Stimulated activated naive CD8-positive, alpha-beta T cell treated with anti-CD3 and anti-CD28 coated beads, Interleukin-15, amount 100 ng/mL, for 72 hours (primary cell): Measurements from ENCODE around the gene WLS.
"Not testable (repeated sequence)": the region's sequence is repeated elsewhere in the genome, so short reads cannot be mapped to it uniquely, and the experiment has no call there.

Experiments
- ATAC-seq: fragments of 150-1000 bp; cut with Tn5 transposase; 2 replicates; pipeline ENCODE4 v1.10.0; 2021; ENCODE audit warnings: mild to moderate bottlenecking, moderate library complexity
- DNase-seq, 2 donors: peaks; one replicate each; pipeline ENCODE4 v3.0.0; 2021 to 2022
- H3K27ac Mint-ChIP-seq, 2 donors: one replicate each; pipeline ENCODE4 v1.8.0; 2022; ENCODE audit warnings: mild to moderate bottlenecking in 2 of 2, mixed read lengths in 2 of 2, moderate library complexity in 2 of 2
- H3K27me3 Mint-ChIP-seq: one replicate; pipeline ENCODE4 v1.8.0; 2022; ENCODE audit warnings: mixed read lengths
- H3K4me1 Mint-ChIP-seq: one replicate; pipeline ENCODE4 v1.8.0; 2022; ENCODE audit warnings: mild to moderate bottlenecking, mixed read lengths
- H3K4me3 Mint-ChIP-seq, 2 donors: one replicate each; pipeline ENCODE4 v1.8.0; 2022; ENCODE audit warnings: mild to moderate bottlenecking in 2 of 2, mixed read lengths in 2 of 2, moderate library complexity in 1 of 2
- H3K9me3 Mint-ChIP-seq, 2 donors: one replicate each; pipeline ENCODE4 v1.8.0; 2022; ENCODE audit warnings: mixed read lengths in 2 of 2

WLS gene

DNA sequence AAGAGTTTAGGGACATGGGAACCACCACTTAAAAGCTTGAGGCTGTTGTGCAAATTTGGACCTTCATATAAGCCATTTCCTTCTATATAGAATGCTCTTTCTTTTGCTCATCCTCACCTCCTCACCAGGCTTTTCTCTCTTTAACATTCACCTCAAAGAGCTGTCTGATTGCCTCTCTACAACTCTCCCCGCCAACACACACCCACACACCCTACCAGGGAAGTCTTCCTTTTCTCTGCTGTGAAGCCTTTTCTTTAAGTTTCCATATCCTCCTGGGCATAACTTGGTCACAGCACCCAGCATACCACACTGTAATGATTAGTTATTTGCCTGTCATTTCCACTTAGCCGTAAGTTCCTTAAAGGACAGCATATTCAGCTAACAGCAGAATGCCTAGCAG is 40.6 kb downstream of the WLS start:
- DNase-seq (no peak), ATAC-seq (no peak)
- H3K9me3 Mint-ChIP-seq: no peaks in the 10 kb centered on the region
- no peaks in the 10 kb centered on the region for H3K4me1 Mint-ChIP-seq
- no peak overlapping the region for H3K27ac Mint-ChIP-seq
- no peak overlapping the region for H3K4me3 Mint-ChIP-seq
- H3K27me3 Mint-ChIP-seq: no peaks in the 10 kb centered on the region

DNA sequence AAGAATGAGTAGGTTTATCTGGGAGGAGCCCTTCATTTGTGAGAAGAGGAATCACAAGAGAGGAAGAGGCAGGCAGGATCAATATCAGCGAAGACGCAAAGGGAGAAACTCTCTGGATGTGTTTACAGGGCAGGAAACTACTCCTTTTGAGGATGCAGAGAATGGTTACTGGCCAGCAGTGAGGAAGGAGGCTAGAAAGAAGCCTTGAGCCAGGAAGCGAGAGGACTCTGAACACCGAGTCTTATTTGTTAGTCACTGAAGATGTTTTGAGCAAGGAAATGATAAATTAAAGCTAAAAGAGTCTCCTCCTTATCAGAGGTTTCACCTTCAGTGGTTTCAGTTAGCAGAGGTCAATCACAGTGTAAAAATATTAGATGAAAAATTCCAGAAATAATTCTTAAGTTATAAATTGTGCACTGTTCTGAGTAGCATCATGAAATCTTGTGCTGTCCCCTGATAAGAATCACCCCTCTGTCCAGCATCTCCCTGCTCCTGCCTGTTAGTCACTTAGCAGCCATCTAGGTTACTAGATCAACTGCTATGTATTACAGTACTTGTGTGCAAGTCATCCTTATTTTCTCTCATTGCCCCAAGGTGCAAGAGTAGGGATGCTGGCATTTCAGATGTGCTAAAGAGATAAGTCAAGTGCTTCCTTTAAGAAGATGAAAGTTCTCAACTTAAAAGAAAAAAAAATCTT is 43.5 kb downstream of the WLS start:
- no peaks in the 10 kb centered on the region for H3K4me1 Mint-ChIP-seq
- DNase-seq (no peak), ATAC-seq (no peak)
- H3K4me3 Mint-ChIP-seq: no peak overlapping the region
- H3K27me3 Mint-ChIP-seq: no peaks in the 10 kb centered on the region
- no peaks in the 10 kb centered on the region for H3K9me3 Mint-ChIP-seq
- H3K27ac Mint-ChIP-seq: no peak overlapping the region

DNA sequence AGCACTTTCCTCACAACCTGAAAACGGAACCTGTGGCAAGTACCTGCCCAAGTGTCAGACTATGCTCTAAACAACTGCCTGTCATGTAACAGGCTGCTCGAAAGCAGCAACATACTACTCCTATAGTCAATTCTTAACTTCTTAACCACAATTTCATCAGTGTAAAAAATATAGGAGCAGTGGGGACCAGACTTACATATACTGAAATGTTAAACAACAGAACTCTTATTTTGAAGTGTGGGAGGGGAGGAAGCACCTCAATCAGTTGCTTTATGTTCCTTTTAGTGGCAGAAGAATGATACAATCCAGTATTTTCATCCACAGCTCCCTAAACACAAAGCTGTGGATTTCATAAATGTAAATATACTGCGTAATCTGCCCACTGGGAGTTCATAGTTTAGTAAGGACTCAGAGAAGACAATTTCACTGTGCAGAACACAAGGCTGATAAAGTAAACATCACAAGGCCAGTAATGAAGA is 44.2 kb downstream of the WLS start:
- Mint-ChIP-seq H3K27me3 (no peaks in the 10 kb centered on the region), H3K4me3 (no peak overlapping the region), H3K4me1 (no peaks in the 10 kb centered on the region), H3K9me3 (no peaks in the 10 kb centered on the region), H3K27ac (no peak overlapping the region)
- DNase-seq: no peak
- no peak for ATAC-seq

DNA sequence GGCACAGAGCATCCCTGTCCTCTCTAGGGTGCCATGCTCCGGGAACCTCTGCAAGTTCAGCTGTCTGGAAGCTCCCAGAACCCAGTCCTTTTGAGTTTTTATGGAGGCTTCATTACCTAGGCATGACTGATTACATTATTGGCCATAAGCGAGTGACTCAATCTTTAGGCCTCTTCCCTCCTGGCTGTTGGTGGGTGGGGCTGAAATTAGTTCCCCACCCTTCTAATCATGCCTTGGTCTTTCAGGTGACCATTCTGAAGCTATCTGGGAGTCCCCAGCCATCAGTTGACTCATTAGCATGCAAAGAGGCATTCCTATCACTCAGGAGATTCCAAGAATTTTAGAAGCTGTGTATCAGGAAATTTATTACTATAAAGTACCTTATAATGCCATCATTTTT is 46.6 kb downstream of the WLS start:
- ATAC-seq (no peak), DNase-seq (no peak)
- no peak overlapping the region for H3K4me3 Mint-ChIP-seq
- H3K27ac Mint-ChIP-seq: no peak overlapping the region
- H3K9me3 Mint-ChIP-seq: no peaks in the 10 kb centered on the region
- no peaks in the 10 kb centered on the region for H3K4me1 Mint-ChIP-seq
- no peaks in the 10 kb centered on the region for H3K27me3 Mint-ChIP-seq

DNA sequence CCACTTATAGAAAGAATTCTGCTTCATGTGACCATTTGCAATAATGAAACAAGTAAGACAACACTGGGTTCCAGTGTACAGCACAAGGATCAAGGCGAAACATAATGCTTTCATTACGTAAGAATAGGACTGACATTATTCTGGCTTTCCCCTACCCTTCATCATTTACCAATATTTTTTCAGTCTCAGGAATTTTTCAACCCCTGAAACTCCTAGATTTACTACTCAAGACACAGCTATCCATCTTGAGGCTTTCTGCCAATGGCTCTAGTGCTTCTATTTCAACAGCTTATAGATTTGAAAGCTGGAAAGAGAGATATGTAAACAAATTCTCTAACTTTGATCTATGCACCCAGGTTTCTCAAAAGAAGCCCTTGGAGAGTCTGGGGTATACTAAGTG is 48.4 kb downstream of the WLS start:
- Mint-ChIP-seq H3K4me3 (no peak overlapping the region), H3K9me3 (no peaks in the 10 kb centered on the region), H3K4me1 (peaks cover 5% of the 10 kb centered on the region), H3K27me3 (no peaks in the 10 kb centered on the region), H3K27ac (no peak overlapping the region)
- DNase-seq: no peak
- no peak for ATAC-seq

DNA sequence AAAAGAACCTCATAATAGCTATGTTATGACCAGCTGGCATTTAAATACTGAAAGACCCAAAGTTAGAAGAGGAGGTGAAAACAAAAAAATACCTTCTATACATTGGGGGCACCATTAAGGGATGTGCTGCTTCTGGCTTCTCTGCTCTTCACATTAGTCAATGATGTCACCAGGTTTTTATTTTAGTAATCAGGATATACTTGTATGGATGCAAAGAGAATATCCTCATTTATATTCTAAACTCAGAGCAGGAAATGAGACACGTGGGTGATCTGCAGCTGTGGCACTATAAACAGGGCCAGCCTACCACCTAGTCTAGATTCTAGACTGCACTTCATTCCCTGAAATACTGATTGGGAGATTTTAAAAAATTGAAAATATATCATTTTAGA is 51.2 kb downstream of the WLS start:
- H3K27me3 Mint-ChIP-seq: no peaks in the 10 kb centered on the region
- ATAC-seq (no peak), DNase-seq (no peak)
- peaks cover 8% of the 10 kb centered on the region for H3K4me1 Mint-ChIP-seq
- no peak overlapping the region for H3K4me3 Mint-ChIP-seq
- no peak overlapping the region for H3K27ac Mint-ChIP-seq
- H3K9me3 Mint-ChIP-seq: no peaks in the 10 kb centered on the region

DNA sequence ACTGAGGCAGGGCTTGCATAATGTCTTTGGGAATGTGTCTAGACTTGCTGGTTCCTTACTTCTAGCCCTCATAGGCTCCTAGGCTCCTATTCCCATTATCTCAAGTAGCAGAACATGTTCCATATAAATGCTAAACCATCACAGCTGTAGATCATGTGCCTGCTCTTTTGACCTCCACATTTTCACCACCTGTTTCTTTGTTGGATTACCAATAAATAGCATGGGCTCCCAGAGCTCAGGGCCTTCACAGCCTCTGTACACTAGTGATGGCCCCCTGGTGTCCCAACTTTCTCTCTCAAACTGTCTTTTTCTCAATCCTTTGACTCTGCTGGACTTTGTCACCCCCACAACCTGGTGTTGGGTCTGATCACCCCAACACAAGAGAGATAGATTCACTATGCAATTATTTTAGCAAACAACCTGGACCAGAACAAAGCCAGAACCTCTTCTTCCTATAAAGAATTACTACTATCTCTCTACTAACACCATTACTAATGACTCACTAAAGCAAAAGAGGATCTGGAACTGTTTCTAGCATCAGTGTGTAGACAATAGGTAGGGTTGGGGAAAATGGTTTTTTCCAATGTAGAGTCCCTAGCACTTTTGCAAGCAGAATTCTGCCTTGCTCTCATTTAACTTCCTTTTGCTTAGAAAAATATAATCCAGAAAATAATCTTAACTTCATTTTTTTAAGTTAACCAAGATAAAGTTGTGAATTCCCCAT is 51.7 kb downstream of the WLS start:
- peaks cover 8% of the 10 kb centered on the region for H3K4me1 Mint-ChIP-seq
- ATAC-seq (no peak), DNase-seq (no peak)
- no peaks in the 10 kb centered on the region for H3K9me3 Mint-ChIP-seq
- H3K27me3 Mint-ChIP-seq: peaks cover 4% of the 10 kb centered on the region
- H3K4me3 Mint-ChIP-seq: no peak overlapping the region
- no peak overlapping the region for H3K27ac Mint-ChIP-seq

DNA sequence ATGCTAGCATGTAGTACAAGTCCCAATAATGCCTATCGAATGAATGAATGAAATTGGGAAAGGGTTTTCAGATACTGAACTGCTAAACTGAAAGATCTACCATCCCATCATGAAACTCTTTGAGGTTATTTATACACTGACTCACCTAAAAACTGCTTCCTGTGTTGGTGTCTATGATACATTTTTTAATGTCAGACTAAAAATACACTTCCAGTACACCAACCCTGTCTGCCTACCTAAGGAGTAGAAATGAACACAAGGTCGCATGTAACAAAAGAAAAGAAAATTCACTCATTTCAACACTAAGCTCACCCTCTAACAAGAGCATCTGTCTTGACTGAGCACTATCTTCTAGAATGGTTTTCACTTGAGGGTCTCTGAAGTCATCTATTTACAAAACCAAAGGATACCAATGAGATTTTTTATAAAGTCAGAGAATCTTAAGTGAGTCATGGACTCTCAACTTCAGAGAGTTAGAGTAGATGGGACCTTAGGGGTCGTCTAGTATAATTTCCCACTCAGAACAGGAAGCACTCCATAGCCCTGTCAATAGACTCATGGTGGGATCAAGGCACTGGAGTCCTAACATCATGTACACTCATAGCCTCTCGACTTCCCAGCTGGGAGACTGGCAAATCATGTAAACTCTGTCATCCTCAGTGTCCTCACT is 53.4 kb downstream of the WLS start:
- Mint-ChIP-seq H3K4me3 (no peak overlapping the region), H3K27ac (no peak overlapping the region), H3K9me3 (no peaks in the 10 kb centered on the region), H3K27me3 (peaks cover 8% of the 10 kb centered on the region), H3K4me1 (peaks cover 8% of the 10 kb centered on the region)
- ATAC-seq (peak; percentile 46), DNase-seq (no peak)

DNA sequence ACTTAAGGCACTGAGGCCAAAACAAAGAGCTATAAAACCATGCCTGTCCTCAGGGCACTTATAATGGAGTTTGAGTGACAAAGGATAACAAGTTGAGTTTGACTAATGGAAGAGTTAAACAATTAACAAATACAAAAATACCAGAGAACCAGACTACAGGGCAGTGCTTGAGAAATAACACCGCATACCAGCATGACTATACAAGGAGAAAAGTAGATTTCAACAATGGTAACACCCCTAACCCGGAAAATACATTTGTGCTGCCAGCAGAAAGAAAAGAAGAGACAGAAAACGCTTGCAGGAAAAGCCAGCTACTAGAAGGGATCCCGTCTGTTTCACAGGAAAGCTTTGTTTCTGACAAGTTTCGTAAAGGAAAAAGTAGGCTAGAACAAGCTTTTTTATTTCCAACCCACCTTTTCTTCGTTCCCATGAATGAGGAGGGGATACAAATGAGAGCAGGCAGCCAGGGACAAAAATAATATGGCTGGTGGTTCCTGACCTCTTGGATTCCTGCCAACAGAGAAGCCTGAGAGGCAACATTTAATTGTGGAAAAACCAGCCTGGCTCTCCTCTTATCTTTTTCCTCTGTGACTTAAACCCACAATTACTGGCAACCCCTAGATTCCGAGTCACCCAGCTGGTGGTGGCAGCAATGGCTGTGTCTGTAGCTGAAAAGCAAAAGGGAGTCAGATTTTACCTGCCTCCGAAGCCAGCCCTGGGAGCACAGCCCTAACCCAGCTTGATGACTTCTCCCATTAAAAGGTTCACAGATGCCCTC is 56.5 kb downstream of the WLS start:
- ATAC-seq (no peak), DNase-seq (no peak)
- H3K9me3 Mint-ChIP-seq: peaks cover 4% of the 10 kb centered on the region in 2 donors
- peaks cover 8% of the 10 kb centered on the region for H3K4me1 Mint-ChIP-seq
- no peak overlapping the region for H3K4me3 Mint-ChIP-seq
- peaks cover 8% of the 10 kb centered on the region for H3K27me3 Mint-ChIP-seq
- no peak overlapping the region for H3K27ac Mint-ChIP-seq

DNA sequence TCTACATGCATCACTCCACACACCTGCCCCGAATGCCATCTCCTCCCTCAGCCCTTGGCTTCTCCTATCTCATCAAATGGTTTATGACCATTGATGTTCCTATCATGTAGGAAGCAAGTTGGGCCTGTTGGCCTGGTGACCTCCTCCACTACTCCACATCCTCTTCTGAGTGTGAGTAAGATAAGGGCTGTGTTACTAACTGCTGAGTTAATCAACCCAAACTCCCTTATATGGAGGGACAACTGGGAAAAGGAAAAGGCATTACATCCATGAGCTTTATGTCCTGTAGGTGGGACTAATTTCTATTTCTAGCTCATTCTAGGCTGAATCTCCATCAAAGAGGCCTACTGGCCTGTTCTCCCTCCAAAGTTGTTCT is 57.6 kb downstream of the WLS start:
- no peak for ATAC-seq
- Mint-ChIP-seq H3K4me3 (no peak overlapping the region), H3K27me3 (peaks cover 8% of the 10 kb centered on the region), H3K4me1 (peaks cover 8% of the 10 kb centered on the region), H3K9me3 (peaks cover 6 to 8% of the 10 kb centered on the region in 2 donors), H3K27ac (peak overlapping the region in 1 of 2 donors; percentile 5)
- no peak for DNase-seq

DNA sequence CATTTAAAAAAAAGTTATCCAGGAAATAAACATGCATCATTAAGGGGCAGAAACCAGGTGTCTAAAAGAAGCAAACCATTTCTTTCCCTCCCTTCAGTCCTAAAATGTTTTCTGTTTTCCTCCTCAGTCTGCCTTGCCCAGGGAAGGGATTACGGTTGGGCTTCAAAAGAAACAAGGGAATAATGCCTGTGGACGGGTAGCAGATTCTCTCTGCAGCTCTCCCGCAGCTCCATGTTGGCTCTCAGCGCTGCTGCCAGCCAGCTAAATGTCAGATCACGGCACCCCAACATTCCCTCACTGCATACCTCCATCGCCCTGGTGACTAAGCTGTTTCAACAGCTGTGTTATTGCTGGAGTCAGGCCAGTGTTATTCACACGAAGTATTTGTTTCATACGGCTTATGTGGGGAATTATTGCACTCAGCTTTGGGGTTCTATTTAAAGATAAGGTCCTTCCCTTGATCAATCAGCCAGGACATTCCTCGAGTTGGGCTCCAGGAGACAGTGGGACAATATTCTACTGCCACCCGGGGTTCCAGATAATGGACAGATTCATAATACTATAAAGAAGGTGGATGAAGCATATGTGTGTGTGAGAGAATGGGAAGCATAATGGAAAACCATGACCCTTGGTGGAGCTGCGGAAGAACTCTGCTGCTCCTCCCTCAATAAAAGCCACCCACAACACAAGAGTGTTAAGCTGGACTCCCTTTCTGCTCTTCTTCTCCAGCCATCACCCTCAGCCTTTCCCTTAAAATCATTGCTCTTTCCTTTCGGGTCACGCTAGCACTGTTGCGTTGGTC is 58.2 kb downstream of the WLS start:
- Mint-ChIP-seq H3K27me3 (peaks cover 8% of the 10 kb centered on the region), H3K9me3 (peaks cover 6 to 8% of the 10 kb centered on the region in 2 donors), H3K4me3 (no peak overlapping the region), H3K27ac (peak overlapping the region in 1 of 2 donors; percentile 5), H3K4me1 (peaks cover 5% of the 10 kb centered on the region)
- DNase-seq (no peak), ATAC-seq (no peak)

DNA sequence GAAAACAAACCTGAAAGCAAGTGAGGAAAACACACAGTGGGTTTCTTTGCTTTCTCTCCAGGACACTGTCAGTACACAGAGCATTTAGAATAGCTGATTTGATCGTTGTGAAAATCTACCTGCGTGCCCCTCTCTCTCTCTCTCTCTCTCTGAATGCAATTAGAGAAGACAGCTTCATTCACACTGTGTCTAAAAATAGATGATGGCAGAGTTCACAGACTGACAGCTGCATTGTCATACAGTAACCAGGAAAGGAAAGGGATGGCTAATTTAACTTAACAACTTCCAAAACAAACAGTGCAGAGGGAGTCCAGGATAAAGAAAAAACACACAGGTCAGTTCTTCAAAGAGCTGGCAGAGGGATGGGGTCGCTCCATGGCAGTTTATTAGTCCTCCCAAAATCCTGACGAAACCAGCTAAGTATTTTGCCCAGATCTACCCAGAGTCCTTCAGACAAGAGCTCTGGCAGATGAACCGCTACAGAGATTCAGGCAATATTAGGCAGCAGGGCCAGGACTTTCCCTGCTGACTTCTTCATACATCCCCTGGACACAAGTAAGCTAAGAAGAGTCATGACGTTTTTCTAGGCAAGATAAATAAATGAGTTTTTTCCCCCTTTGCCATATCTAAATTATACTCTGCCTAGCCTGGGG is 58.9 kb downstream of the WLS start:
- peaks cover 8% of the 10 kb centered on the region for H3K27me3 Mint-ChIP-seq
- H3K4me3 Mint-ChIP-seq: no peak overlapping the region
- DNase-seq (no peak), ATAC-seq (no peak)
- peaks cover 6 to 8% of the 10 kb centered on the region in 2 donors for H3K9me3 Mint-ChIP-seq
- H3K27ac Mint-ChIP-seq: no peak overlapping the region
- H3K4me1 Mint-ChIP-seq: no peaks in the 10 kb centered on the region

DNA sequence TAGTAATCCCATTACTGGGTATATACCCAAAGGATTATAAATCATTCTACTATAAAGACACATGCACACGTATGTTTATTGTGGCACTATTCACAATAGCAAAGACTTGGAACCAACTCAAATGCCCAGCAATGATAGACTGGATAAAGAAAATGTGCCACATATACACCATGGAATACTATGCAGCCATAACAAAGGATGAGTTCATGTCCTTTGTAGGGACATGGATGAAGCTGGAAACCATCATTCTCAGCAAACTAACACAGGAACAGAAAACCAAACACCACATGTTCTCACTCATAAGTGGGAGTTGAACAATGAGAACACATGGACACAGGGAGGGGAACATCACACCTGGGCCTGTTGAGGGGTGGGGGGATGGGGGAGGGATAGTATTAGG is 60.5 kb downstream of the WLS start:
- H3K4me3 Mint-ChIP-seq, DNase-seq, H3K27ac Mint-ChIP-seq, H3K9me3 Mint-ChIP-seq, ATAC-seq, H3K4me1 Mint-ChIP-seq, H3K27me3 Mint-ChIP-seq: not testable (repeated sequence)

DNA sequence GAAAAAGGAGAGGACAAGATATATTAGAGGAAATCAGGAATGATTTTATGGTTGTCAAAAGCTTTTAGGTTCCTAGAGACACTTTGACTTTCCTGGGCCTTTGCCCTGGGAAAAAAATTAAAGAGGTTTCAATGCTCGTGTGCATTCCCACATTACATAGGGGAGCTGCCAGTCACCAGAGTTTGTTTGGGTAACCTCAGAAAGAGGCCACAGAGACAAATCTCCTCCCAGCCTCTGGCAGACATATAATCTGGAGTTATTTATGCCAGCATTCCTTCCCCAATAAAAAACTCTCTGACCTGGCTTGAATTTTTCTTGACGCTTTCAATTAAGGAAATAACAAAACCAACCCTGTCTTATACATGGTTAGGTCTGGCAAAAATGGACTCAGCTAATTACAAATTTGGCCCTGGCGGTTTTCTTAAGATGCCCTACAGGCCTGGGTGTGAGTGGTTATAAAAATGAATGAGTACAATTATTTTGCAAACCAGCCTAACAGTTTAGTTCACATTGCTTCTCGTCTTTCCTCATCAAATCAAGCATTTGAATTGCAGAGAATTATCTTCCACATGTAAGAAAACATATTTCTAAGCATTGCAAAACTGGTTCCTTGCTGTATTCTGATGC is 63.7 kb downstream of the WLS start:
- no peaks in the 10 kb centered on the region for H3K4me1 Mint-ChIP-seq
- H3K9me3 Mint-ChIP-seq: peaks cover 6 to 8% of the 10 kb centered on the region in 2 donors
- no peak overlapping the region for H3K27ac Mint-ChIP-seq
- H3K27me3 Mint-ChIP-seq: no peaks in the 10 kb centered on the region
- ATAC-seq: no peak
- DNase-seq: no peak
- H3K4me3 Mint-ChIP-seq: no peak overlapping the region
